ENCODE results near the gene ANKK1.

Gene ANKK1

DNA sequence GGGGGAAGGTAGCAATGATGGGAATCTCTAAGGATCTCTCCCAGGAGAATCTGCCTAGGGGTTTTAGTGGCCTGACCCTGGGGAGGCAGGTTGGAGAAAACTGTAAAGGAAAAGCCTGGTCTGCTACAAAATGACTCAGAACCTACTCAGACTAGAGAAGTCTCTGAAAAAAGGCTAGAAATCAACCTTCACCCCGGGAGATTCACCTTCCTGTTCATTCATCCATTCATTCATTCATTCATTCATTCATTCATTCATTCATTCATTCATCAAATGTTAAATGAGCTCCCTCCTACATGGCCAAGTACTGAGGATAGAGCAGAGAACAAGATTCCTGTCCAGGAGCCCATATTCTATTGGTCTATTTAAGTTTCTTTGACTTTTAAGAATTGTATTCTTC, 8.9 kb upstream of the ANKK1 start:
- no peak for DNase-seq

DNA sequence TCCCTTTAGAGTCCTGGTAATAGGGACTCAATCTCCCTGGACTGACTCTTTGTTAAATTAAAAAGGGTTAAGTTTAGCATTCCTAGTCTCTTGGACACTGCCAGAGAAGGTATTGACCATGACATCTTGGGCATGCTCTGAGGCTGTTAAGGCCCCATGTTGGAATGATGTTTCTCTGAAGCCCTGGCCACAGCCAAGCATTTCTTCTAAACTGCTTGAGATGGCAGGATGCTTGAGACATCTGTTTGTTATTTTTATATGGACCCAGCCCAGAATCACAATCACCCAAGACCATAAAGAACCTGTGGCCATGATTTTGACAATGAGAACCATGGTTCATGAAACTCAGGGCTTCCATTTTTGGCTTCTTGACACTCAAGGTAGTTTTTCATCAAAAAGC, 5.5 kb upstream of the ANKK1 start:
- no peak for DNase-seq

DNA sequence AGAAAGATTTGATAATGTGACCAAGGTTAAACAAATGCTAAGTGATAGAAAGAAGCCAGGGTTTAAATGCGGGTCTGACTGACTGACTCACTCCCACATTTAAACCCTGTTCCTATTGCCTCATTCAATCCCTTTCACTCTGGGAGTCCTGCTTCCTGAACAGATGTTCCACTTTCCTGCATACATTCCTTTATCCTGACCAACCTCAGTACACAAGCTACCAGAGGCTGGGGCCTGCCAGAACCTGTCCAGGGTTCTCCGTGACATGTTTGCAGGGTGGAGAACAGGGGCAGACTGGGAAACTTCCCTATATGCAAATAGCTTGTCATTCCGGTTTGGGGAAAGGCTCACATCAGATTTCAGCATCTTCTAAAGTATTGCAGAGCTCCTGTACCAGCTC, 3.0 kb upstream of the ANKK1 start:
- no peak for DNase-seq

DNA sequence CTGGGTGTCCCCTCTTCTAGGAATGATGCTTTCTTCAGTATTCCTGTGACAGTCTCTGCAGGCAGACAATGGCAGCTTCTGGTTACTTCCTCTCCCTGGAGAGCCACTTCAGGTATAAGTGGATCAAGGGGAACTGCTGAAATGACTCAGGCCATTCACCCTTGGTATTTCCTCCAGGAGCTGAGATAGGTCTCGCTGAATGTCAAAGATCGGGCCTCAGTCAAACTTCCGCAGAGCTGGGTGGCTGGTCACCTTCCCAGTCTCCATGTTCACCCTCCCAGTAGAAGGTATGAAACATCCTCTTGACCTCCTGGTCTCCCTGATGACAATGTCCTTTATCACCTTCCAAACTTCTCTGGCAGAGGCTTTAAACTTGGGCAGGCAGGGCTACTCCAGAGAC, 1.8 kb upstream of the ANKK1 start:
- DNase-seq, result no peak

DNA sequence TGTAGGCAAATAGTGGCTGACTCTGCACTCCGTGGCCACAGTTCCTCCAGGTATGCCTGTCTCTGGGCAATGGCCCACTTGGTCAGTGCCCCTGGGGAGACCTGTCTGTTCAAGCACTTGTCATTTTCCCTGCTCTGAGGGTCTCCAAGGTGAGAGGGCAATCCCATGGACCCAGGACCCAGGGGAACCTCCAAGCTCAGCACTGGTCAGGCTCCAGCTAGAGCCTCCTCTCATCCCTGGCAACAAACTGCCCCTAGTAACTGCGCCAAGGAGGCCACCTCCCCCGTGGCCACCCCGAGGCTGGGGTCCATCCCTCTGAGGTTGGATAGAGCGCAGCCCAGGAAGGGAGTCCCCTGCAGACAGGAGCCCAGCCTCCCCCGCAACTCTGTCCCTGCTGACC, 713 bp upstream of the ANKK1 start:
- no peak for DNase-seq

DNA sequence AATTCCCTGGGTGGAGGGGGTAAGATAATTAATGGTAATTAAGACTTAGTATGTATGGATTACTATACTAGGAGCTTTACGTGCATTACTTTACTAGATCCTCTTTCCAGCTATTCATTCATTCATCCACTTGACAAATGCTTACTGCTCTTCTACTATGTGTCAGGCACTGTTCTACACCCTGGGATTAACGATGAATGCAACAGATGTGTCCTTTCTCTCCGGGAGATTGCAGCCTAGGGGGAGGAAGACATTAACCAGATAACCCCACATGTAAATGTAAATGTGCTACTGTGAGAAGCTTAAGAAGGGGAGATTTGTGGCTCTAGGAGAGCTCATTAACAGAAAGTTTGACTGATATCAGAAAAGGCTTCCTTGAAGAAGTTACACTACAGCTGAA, 1.7 kb downstream of the ANKK1 start:
- no peak for DNase-seq

DNA sequence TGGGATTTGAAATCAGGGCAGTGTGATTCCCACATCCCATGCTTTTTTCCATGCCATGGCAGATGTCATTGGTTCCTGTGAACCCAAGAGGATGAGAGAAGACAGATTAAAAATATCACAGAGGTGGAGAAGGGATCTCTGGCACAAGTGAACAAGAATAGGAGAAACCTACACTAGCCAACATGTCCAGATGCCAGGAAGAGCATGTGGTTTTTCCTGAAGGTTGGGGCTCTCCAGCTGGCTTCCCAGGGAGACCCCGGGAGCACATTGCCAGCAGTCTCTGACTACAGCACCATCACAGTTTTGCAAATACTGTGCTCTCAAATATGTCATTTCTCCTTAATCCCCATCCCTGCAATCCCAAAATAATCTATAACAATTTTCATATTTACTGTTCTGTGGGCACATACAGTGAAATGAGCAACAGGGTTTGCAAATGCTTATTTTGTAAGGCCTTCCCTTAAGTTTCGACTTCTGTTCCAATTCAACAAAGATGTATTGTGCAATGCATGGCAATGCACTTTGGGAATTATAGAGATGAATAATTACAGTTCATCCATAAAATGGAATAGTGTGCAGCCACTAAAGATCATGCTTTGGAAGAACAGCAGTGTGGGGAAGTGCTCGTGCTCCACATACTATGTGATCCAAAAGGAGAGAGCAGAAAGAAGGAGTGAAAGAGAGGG, 4.8 kb downstream of the ANKK1 start:
- DNase-seq, result no peak

DNA sequence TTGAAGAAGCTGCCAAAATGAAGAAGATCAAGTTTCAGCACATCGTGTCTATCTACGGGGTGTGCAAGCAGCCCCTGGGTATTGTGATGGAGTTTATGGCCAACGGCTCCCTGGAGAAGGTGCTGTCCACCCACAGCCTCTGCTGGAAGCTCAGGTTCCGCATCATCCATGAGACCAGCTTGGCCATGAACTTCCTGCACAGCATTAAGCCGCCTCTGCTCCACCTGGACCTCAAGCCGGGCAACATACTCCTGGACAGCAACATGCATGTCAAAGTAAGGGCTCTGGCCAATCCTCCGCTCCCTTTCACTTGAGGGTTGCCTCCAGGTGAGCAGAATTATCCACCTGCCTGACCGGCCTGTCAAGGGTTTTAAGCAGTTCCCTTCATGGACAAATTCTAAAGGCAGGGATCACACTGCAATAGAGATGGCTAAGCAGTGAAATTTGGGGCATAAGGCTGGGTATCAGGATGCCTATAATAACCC, 6.0 kb downstream of the ANKK1 start:
- no peak for DNase-seq

DNA sequence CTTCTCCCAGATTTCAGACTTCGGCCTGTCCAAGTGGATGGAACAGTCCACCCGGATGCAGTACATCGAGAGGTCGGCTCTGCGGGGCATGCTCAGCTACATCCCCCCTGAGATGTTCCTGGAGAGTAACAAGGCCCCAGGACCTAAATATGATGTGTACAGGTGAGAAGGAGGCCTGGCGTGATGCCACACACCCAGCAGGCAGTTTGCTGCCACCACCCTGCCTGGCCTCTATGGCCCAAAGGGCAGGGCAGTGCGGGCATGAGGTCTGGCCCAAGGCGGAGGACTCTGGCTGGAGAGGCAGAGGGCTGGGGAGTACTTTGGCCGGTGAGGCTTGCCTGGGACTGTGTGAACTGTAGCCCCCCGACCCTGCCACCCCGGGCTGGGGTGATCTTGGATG, 7.3 kb downstream of the ANKK1 start:
- no peak for DNase-seq

DNA sequence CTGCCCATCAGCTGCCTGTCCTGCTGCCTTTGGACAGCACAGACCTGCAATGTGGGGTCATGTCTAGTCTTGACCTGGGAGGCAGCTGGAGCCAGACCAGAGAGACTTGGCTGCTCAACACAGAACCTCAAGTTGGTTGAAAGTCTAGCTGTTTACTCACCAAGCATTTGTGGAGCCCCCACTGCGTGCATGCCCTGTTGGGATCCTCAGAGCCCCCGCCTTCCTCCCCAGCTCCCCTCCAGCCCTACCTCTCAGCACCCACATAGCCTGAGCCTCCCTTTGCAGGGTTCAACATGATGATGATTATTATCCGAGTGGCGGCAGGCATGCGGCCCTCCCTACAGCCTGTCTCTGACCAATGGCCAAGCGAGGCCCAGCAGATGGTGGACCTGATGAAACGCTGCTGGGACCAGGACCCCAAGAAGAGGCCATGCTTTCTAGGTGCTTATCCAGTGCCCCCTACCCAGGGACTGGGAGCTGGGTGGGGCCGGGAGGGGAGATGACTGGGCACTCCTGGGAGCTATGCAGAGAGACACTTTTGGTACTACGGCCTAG, 8.3 kb downstream of the ANKK1 start:
- no peak for DNase-seq

DNA sequence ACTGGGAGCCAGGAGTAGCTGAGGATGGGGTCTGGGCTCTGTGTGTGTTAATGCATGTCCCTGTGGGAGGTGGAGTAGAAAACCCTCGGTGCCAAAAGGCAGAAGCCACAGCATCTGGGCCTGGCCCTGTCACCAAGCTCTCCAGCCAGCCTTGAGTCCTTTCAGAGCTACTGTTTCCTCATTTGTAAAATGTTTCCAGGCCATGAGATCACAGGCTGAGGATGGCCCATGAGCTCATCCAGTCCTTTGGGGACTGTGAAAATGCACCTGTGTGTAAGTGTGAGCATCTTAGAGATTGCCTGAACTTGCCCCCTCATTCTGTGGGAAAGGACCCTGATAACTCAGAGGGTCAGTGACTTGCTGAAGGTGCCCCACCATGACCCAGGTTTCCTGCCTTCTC, 9.1 kb downstream of the ANKK1 start:
- DNase-seq, result no peak

DNA sequence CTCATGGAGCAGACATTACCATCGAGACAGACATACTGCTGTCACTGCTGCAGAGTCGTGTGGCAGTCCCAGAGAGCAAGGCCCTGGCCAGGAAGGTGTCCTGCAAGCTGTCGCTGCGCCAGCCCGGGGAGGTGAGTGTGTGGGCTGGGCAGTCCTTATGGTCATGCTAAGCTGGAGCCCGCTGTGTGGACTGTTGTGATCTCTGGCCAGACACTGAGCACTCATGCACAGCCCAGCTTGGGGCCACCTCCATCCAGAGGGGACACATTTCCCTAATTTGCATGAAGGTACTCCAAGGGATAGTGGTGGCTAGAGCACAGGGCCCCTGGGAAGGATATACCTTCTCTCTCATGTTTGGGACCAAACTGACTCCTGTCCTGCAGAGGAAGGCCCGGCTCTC, 9.6 kb downstream of the ANKK1 start:
- no peak for DNase-seq

DNA sequence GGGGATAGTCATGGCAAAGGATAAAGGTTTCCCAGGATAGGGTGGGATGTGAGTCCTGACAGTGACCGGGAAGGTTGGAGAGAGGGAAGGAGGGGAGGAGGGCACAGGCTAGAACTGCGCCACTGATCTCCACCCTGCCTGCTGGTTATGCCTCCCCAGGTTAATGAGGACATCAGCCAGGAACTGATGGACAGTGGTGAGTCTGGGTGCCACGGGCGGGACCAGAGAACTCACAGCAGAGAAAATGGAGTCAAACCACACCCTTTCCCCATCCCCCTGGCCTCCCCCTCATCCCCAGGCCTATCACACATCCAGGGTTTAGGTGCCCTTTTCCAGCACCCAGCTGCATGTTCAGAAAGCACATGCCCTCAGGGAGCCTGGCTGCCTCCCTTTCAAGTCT, 10.2 kb downstream of the ANKK1 start:
- no peak for DNase-seq

DNA sequence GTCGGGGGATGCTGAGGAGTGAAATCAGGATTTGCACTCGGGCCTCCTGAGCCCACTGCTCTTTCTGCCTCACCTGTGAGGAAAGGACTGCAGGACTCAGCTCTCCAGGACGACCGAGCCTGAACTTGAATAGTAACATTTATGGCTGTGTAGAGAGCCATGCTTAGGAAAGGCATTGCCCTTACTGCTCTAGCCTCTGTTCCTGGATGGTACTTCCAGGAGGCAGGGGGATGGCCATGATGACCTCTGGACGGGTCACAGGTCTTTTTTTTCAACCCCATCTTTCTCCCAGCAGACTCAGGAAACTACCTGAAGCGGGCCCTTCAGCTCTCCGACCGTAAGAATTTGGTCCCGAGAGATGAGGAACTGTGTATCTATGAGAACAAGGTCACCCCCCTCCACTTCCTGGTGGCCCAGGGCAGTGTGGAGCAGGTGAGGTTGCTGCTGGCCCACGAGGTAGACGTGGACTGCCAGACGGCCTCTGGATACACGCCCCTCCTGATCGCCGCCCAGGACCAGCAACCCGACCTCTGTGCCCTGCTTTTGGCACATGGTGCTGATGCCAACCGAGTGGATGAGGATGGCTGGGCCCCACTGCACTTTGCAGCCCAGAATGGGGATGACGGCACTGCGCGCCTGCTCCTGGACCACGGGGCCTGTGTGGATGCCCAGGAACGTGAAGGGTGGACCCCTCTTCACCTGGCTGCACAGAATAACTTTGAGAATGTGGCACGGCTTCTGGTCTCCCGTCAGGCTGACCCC, 11.3 kb downstream of the ANKK1 start:
- no peak for DNase-seq

DNA sequence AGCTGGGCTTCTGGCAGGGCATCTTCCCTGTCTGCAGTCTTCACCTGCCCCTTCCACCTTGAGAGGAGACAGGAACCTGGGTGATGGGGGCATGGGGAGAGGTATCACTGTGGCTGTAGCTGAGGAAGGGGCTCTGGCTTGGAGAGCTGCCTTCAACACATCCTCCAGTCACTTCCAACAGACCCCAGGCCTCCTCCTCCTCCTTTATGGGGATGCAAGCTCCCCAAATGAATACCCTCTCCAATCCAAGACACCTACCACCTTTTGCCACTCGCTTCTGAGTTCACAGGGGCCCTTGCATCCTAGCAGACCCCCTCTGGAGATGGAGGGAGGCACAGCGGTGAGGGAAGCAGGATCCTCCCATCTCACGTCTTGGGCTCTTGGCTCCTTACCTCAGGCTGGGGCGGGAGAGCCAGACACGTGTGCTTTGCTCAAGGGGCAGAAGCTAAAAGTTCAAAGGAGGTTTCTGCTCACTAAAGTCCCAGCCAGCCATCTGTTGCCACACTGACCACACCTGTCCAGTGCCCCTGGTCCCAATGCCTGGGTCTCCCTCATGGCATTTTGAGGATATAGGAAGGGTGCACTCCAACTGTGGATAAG, 13.2 kb downstream of the ANKK1 start:
- no peak for DNase-seq

DNA sequence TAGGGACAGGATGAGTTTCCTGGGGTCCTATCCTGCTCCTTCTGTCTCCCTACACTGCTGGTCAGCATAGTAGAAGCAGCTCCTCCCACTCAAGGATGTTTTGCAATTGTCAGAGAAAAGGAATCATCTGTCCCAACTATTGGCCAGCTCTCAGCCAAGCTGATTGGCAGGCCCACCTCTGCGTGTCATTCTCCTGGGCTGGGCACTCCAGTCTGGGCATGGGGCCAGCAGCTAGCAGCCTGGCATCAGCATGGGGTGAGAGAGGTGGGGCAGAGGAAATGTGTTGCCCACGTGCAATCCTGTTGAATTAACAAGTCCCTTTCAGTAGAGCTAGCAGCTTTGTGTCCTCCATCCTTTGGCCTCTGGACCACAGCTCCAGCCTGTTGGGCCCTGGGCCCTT, 14.1 kb downstream of the ANKK1 start:
- DNase-seq, result peak; percentile 24

DNA sequence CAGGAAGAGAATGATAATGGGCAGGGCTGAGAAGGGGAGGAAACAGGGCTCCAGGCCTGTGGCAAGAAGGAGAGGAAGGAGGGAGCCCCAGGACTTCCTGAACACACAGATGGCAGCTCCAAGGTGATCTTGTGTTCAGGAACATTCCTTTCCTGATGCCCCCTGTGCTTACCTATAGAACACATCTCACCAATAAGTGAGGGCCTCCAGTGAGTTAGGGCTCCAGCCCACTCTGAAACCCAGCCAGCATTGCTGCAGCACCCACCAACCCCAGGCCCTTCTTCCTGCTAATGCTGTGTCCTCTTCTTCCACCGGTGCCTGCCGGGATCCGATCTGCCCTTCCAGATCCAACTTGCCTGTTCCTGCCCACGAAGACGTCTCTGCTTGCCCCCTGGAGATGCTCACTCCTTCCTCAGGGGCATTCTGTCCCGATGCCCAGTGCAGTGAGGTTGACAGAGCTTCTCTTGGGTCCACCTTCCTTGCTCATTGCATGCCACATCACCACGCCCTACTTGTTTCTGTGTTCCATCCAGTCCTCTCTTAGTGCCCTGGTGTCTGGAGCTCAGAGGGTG, 17.4 kb downstream of the ANKK1 start:
- DNase-seq, result no peak

DNA sequence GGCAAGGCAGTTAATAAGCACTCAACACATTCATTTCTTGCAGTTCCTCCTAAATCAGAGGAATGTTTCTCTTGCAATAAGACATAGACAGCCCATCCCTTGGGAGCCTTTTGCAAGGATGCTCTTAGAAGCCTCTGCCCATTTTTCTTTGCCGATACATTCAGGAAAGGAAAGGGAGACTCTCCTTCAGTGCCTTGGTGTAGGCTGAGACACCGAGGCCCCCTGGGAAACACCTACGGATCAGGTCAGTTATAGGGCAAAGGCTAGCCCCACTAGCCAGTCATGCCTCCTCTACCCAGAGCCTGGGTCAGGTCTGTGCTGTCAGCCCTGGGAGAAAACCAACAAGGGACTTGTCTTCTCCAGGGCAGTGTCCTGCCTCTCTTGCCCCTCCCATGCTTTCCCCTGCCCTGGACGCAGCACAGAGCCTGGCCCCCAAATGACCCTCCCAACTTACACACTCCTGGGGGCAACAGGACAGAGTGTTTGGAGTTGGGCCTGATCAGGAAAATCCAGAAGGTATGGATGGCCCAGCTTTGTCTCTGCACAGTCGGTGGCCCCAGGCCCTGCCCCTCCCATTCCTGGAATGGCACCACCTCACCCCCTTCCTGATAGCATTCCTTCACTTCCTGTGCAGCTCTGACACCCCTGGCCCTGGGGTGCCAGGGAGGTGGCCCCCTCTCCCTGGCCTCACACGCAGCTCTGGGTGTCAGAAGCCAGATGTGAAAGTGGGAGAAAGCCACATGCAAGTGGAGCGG, 18.3 kb downstream of the ANKK1 start:
- DNase-seq, result no peak

DNA sequence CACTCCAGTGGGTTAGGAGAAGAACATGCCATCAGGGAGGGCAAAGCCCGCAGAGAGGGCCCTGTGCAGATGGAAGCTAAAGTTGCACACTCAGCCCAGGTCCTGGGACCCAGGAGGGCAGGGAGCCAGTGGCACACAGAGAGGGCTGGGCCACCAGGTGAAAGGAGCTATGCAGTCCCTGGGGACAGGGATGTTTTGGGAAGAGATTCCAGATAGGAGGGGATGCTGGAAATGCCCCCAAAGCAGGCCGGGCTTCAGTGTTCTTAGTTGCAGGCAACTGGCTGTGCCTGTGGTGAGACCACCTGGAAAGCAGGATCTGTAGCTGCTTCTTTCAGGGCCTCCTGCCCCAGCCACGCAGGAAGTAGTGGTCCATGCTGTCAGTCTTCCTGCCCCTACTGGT, 19.6 kb downstream of the ANKK1 start:
- DNase-seq, result no peak

DNA sequence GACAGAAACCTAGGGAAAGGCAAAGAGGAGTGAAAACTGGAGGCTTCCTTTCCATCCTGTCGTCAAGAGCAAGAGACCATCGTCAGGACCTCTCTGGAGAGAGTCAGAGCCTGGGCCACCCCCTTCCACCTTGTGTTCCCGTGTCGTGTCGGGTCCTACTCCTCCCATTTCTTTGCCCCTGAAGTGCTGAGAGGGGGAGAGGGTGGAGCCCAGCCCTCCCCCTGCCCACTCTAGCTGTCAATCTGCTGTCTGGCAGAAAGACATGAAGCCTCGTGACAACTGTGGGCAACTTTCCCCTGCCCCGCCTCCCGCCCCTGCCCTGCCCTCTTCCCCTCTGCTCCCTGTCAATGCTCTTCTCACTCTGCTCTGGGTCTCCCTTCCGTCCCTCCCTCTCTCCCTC, 20.6 kb downstream of the ANKK1 start:
- DNase-seq, result no peak

DNA sequence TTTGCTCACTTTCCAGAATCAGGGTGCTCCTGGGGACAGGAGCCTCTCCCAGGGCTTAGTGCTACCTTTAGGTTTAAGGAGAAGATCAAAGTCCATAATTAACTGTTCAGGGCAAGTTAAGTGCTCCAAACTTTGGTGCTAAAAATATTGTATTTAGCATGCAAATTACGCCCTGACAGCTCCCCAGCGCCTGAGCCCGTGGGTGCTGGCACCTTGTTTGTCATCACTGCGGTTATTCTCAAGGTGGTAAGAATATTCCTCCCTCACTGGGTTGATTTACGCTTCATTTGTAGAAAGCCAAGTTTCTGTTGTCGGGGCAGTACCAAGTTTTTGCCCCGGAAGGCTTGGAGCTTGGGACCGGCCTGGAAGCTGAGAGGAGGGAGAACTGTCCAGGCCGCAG, 21.3 kb downstream of the ANKK1 start:
- DNase-seq, result no peak

DNA sequence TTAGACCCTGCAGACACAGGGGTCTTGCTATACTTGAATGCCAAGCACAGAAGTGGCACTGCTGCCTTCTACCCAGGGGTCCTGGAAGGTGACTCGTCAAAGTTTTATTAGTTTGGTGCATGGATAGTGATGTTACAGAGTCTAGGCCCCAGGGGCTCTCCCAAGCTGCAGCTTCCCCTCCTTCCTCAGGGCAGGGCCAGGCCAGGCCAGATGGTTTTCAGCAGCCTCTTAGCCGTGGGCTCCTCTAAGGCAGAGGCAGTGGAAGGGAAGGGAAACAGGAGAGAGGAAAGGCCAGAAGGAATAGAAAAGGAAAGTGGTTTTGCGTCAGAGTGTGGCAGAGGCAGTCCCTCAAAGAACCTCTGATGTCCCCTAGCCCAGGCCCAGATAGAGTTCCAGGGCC, 21.9 kb downstream of the ANKK1 start:
- no peak for DNase-seq

Measured in inflammatory macrophage (primary cell).